PFSK-1 (cell line): ENCODE data around the gene GPR141.

ENCODE experiments used
- FOXP2 ChIP-seq: optimal IDR thresholded peaks from 2 replicates; pipeline ENCODE3; 2011; ENCODE audit warnings: borderline replicate concordance, control low read depth, inconsistent platforms; ENCODE audit not compliant: insufficient read depth; ENCODE audit errors: extremely low read length, extremely low read depth
- POLR2AphosphoS5 ChIP-seq: IDR thresholded peaks from 2 replicates; pipeline ENCODE4 v1.6.1; 2012; ENCODE audit warnings: low read depth, mild to moderate bottlenecking, control low read depth, low read length, moderate library complexity
- TAF1 ChIP-seq: IDR thresholded peaks from 2 replicates; pipeline ENCODE4 v1.6.1; 2012; ENCODE audit warnings: low read length, control low read depth, borderline replicate concordance; ENCODE audit not compliant: insufficient read depth

Gene GPR141

GRCh38 chr7:37786741-37787569 is 103.4 kb downstream of the GPR141 start:
- TF ChIP-seq FOXP2 (no peak), POLR2AphosphoS5 (no peak), TAF1 (no peak)
